Cardiac muscle cell (in vitro differentiated cells and primary cell): ENCODE data around the gene SCN11A. TPM values are rescaled to one million over a fixed set of nuclear protein-coding genes. Genes with fewer than 3 reads are reported as not detected.

Experiments used
- DNase-seq, 2 donors: peaks; one replicate each; pipeline versions ENCODE4 v3.0.0 to v3.0.0-alpha.2; 2010 to 2017; ENCODE audit warnings: low read depth in 1 of 2, low spot score in 1 of 2
- H3K27ac ChIP-seq: fragments of 200-600 bp; sonication (generic); 2 replicates; pipeline ENCODE4 v1.5.1; 2016
- H3K27me3 ChIP-seq: fragments of 200-600 bp; sonication (generic); 2 replicates; pipeline ENCODE4 v1.6.0; 2016; ENCODE audit warnings: control low read depth
- H3K36me3 ChIP-seq: fragments of 200-600 bp; sonication (generic); 2 replicates; pipeline ENCODE4 v1.5.1; 2016; ENCODE audit warnings: control low read depth
- H3K4me1 ChIP-seq: fragments of 200-600 bp; sonication (generic); 2 replicates; pipeline ENCODE4 v1.8.1; 2017; ENCODE audit warnings: low read depth, mild to moderate bottlenecking, mixed run types
- H3K4me3 ChIP-seq: fragments of 200-600 bp; sonication (generic); 2 replicates; pipeline ENCODE4 v1.5.1; 2016; ENCODE audit warnings: mild to moderate bottlenecking
- H3K9me3 ChIP-seq: fragments of 200-600 bp; sonication (generic); 2 replicates; pipeline ENCODE4 v1.5.1; 2017; ENCODE audit warnings: low read depth, mild to moderate bottlenecking, control low read depth
- polyA plus RNA-seq: library from polyadenylated mRNA; unstranded; fragments of >200 nt; fragmentation: Nextera tagmentation; extraction: Ambion mirVana; gene quantifications from 2 replicates; pipeline ENCODE4 v1.2.1, GENCODE V29; 2016
- total RNA-seq: library from RNA; depleted of rRNA; stranded (reverse); fragments of >200 nt; gene quantifications from 2 replicates; pipeline ENCODE4 v1.2.3, GENCODE V29; 2016
- TF ChIP-seq, protein P1 (sequence below): IDR thresholded peaks from 2 replicates; pipeline ENCODE4 v1.5.1; 2012; ENCODE audit warnings: low read depth, mild to moderate bottlenecking, low read length

Gene SCN11A
- total and polyA plus RNA-seq, 2 experiments from 2014 or later = 0.51 to 0.60 TPM

DNA sequence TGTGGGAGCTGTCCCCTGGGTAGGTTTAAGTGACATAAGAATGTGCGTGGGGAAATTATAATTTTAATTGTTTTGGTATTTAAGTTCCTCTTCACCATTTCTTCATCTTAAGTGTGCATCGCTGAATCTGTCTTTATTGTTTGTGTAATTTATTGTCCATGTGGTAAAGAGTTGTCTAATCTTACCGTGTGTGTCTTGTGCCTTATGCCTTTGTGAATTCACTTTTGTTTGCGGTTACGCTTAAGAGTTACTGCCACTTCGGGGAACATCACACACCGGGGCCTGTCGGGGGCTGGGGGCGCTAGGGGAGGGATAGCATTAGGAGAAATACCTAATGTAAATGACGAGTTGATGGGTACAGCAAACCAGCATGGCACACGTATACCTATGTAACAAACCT is 839 bp upstream of the SCN11A start:
- Histone ChIP-seq H3K27me3 (no peaks in the 10 kb centered on the region), H3K4me3 (peak overlapping the region; percentile 91), H3K4me1 (peaks cover 5% of the 10 kb centered on the region), H3K9me3 (no peaks in the 10 kb centered on the region), H3K36me3 (no peaks in the 10 kb centered on the region), H3K27ac (peak overlapping the region; percentile 99)
- TF ChIP-seq, protein P1, sequence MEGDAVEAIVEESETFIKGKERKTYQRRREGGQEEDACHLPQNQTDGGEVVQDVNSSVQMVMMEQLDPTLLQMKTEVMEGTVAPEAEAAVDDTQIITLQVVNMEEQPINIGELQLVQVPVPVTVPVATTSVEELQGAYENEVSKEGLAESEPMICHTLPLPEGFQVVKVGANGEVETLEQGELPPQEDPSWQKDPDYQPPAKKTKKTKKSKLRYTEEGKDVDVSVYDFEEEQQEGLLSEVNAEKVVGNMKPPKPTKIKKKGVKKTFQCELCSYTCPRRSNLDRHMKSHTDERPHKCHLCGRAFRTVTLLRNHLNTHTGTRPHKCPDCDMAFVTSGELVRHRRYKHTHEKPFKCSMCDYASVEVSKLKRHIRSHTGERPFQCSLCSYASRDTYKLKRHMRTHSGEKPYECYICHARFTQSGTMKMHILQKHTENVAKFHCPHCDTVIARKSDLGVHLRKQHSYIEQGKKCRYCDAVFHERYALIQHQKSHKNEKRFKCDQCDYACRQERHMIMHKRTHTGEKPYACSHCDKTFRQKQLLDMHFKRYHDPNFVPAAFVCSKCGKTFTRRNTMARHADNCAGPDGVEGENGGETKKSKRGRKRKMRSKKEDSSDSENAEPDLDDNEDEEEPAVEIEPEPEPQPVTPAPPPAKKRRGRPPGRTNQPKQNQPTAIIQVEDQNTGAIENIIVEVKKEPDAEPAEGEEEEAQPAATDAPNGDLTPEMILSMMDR = no peak
- no peak for DNase-seq

DNA sequence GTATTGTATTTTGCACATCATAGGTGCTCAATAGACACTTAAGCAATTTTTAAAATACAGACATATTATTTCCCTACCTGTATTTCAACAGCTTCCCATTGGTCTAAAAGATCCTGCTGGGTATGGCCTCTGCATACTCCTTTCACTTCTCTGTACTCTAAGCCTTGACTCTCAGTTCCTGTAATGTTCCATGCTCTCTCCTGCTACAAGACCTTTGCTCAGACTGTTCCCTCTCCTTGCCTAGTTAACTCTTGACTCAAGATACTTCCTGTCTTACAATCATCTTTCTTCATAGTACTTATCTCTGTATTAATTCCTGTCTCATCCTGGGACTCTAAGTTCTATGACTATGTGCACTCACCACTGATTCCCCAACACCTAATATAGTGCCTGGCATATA is 1.7 kb downstream of the SCN11A start:
- H3K4me1 ChIP-seq = peaks cover 5% of the 10 kb centered on the region
- TF ChIP-seq, protein P1 = no peak
- no peaks in the 10 kb centered on the region for H3K27me3 ChIP-seq
- no peaks in the 10 kb centered on the region for H3K9me3 ChIP-seq
- no peak overlapping the region for H3K4me3 ChIP-seq
- H3K27ac ChIP-seq = no peak overlapping the region
- H3K36me3 ChIP-seq = no peaks in the 10 kb centered on the region
- DNase-seq = no peak

DNA sequence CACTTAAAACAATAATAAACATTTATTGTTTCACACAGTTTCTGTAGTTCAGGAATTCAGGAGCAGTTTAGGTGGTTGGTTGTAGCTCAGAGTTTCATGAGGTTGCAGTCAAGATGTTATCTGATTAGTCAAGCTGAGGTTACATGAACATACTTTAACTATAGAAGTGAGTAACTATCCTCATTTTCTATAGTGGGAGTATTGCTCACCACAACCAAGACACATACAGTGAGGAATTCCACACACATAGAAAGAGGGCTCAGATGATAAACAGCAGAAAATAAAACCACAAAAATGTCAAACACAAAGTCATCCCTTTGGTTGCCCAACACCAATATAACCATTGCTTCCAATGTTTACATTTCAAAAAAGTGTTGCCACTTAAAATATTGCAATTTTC is 13.6 kb downstream of the SCN11A start:
- H3K27ac ChIP-seq = no peak overlapping the region
- H3K4me3 ChIP-seq = no peak overlapping the region
- no peaks in the 10 kb centered on the region for H3K36me3 ChIP-seq
- no peaks in the 10 kb centered on the region for H3K9me3 ChIP-seq
- no peaks in the 10 kb centered on the region for H3K27me3 ChIP-seq
- TF ChIP-seq, protein P1 = no peak
- H3K4me1 ChIP-seq = no peaks in the 10 kb centered on the region
- DNase-seq = peak in 1 of 2 donors; percentile 72

DNA sequence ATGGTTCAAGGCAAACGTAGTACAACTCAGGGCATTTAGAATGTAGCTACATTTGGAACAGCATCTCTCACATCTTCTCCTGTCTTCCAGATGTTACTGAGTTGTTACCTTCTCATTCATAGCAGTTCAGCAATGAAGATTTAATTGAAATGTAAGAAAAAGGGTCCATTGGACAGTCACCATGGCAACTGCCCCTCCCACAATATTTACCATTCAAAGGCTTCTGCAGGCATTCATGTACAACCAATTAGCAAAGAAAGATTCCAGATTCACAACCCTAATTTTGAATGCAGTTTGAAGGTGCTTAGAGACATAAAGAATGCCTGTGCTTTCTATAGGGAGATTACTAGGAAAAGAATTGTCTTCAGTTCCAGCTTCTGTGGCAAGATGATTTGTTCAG is 22.2 kb downstream of the SCN11A start:
- H3K27ac ChIP-seq = no peak overlapping the region
- TF ChIP-seq, protein P1 = no peak
- H3K36me3 ChIP-seq = no peaks in the 10 kb centered on the region
- H3K9me3 ChIP-seq = no peaks in the 10 kb centered on the region
- no peak for DNase-seq
- no peaks in the 10 kb centered on the region for H3K4me1 ChIP-seq
- no peaks in the 10 kb centered on the region for H3K27me3 ChIP-seq
- H3K4me3 ChIP-seq = no peak overlapping the region

DNA sequence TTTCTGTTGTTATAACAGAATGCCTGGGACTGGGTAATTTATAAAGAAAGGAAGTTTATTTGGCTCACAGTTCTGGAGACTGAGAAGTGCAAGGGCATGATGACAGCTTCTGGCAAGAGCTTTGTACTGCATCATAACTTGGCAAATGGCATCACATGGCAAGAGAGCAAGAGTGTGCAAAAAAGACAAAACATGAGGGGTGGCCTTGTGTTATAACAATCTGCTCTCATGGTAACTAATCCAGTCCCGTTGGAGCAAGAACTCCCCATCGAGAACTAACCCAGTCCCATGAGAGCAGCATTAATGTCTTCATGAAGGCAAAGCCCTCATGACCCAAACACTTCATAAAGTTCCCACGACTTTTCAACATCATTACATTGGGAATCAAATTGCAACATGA is 23.2 kb downstream of the SCN11A start:
- TF ChIP-seq, protein P1 = no peak
- H3K9me3 ChIP-seq = no peaks in the 10 kb centered on the region
- DNase-seq = peak in 1 of 2 donors; percentile 22
- no peak overlapping the region for H3K4me3 ChIP-seq
- H3K27ac ChIP-seq = no peak overlapping the region
- no peaks in the 10 kb centered on the region for H3K4me1 ChIP-seq
- H3K27me3 ChIP-seq = no peaks in the 10 kb centered on the region
- H3K36me3 ChIP-seq = no peaks in the 10 kb centered on the region
